Activated CD4-positive, CD25-positive, alpha-beta regulatory T cell treated with anti-CD3 and anti-CD28 coated beads, Interleukin-2, amount 50 U/mL, for 16 hours (primary cell): ENCODE data around the gene VEPH1.

Experiments used
- DNase-seq: peaks from one replicate; pipeline ENCODE4 v3.0.0-alpha.2; 2020; ENCODE audit warnings: low read depth, low spot score

The VEPH1 gene

DNA sequence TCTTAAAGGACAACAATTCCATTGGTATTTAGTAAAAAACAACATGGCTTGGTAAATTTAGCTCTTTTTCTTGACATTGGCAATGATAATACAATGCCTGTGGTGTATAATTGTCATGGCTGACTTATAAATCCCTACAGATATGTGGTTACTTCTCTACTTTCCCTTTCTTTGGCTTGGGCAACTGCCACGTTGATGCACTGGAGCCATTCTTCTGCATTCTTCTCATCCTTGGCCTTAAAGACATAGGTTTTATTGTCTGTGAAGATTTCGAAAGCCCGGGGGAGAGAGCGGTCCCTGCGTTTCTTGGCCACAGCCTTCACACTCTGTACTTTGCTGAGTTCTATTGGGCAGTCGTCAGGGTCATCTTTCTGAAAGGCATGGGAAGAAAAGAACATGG, 242.2 kb downstream of the VEPH1 start:
- DNase-seq: no peak

DNA sequence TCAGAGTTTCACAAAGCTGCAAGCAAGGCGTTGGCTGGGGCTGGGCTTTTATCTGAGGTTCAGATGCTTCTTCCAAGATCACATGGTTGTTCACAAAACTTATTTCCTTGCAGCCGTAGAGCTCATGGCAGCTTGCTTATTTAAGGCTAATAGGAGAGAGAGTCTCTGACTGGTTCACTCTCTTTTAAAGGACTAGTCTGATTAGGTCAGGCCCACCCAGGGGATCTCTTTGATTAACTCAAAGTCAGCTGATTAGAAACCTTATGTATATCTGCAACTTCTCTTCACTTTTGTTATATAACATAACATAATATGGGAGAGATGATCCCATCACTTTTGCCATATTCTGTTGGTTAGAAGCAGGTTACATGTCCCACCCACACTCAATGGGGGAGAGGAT, 243.4 kb downstream of the VEPH1 start:
- DNase-seq: no peak

DNA sequence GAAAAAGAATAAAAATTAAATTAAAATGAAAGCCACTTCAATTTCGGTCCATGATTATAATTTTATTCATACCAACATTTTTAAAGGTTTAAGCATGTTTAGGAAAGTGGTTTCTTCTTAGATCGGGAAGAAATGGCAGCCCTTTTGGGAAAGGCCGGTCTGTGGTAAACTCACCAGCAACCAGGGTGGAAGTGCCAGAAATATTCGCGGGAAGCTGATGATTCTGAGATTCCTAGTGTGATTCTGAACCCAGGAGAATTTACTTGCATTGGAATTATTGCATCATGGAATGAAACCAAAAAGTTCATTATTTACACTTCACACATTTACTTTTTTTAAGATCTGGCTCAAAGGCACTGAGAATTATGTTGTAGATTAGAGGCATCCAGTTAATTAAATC, 246.1 kb downstream of the VEPH1 start:
- DNase-seq: no peak

DNA sequence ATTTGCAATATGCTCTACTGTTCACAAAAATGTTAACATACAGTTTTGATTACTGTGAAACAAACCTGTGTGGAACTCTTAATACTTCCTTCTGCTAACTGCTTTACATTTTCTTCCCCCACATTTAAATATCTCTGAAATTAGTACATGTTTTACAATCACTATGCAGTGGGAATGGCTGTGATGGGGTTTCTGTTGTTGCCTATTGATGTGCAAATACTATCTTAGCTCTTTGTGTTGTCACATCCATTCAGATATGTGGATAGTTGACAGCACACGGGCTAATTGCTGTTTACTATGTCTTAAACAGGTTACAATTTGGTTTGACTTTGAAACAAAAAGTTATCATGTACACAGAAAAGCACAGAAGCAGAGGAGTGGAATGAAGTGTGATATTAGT, 247.4 kb downstream of the VEPH1 start:
- no peak for DNase-seq

DNA sequence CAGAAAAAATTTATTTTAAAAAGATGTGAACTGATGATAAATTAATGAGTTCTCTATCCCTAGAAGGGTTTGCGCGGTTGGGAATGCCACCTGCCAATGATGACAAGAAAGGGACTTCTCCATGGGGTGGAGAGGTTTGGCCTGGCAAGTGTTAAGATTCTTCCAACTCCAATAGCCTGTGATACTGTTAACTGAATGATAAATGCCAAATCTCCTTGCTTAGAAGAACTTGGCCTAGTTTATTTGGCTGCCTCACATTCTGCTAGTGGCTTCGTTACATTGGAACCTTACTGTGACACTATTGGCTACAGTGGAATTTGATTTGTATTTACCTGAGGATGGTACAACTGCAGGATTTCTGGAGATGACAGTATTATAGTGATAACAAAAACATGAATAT, 251.5 kb downstream of the VEPH1 start:
- DNase-seq: no peak

DNA sequence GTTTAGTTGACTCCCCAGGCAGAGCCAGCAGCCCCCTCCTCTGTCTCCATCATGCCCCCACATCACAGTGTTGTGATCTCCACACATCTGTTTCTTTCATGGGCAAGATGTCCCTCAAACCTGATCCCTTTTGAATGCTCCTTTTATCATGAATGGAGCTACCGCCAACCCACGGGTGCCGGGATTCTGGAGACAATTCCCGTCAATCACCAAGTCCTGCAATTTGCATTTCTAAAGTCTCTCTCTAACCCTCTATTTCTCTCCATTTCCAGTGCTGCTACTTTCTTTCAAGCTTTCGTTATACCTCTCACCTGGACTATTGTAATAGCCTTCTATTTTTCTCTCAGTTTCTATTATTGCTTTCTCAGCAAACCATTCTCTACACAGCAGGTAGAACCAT, 253.6 kb downstream of the VEPH1 start:
- DNase-seq: no peak

DNA sequence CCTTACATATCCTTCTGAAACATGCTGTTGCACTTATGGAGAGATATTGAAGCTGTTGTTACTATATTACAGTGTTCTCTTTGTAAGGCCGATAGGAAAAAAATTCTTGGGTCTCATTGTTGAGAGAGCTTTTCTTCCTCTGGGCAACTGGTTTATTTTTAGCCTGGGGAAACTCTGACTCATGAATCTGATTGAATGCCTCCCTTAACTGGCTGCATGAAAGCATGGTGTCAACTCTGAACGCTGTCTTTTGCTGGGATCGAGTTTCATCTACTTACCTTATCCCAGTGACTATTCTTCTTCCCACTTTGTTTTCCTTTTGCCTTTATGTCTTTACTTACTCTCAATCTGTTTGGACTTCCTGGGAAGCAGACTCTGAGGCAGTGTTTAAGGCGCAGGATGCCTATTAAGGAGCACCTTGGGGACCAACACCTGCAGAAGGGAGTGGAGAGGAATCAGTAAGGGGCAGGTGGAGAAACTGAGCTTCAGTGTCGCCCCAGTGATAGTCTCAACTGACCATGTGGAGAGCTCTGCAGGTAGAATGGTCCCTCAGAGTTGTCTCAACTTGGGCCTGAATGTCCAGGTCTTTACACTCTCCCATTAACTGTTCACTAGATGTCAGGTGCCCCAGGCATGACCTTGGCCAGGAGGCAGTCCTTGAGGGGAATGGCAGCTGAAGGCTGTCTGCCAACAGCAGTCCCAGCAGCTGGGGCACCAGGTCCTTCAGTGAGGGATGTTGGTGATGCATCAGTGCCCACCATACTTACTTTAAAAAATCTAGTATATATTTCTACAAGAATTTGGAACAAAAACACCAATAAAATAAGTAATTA, 254.4 kb downstream of the VEPH1 start:
- no peak for DNase-seq

DNA sequence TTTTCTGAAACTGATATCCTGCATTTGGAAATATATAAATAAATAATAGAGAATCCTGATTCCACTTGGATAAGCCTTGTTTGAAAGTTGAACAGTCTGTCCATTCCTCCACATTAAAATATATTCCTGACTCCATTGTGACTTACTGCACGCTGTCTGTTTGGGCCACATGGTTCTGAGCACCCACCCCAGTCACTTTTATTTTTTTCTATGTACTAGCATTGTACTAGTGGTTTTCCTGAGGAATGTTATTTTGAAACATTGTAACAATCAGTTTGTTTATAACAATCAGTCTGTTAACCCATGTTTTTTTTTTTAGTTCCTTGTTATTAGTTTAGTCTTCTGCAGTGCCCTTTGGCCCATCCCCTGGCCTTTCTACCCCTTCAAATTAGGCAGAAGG, 255.8 kb downstream of the VEPH1 start:
- no peak for DNase-seq

DNA sequence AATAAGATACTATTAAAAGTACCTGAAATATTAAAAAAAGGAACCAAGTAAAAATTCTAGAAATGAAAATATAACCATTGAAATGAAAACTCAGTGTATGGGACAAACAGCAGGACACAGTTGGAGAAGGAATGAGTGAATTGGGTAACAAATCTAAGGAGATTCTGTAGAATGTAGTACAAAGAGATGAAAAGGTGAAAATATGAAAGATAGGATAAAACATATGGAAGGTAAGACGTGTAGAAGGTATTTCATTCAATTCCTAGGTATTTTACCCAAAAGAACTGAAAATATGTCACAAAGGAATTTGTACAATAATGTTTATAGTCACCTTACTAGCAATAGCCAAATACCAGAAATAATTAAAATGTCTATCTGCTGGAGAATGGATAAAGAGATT, 260.4 kb downstream of the VEPH1 start:
- DNase-seq: no peak

DNA sequence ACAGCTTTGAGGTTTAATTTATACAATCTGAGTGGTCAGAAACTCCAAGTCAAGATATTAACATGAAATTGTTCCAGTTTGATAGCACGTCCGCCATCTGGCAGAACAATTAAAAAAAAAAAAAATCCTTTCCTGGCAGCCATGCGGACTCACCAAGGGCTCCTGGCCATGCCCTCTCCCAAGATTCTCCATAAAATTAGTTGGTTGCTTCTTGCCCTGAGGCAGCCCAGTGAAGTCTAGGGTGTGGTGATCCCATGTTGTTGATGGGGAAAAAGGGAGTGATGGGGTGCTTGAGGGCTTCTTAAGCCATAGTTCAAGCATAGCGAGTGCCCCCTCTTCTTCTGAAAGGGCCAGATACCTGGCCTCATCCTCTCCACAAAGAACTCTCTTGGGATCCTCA, 261.6 kb downstream of the VEPH1 start:
- DNase-seq: no peak

DNA sequence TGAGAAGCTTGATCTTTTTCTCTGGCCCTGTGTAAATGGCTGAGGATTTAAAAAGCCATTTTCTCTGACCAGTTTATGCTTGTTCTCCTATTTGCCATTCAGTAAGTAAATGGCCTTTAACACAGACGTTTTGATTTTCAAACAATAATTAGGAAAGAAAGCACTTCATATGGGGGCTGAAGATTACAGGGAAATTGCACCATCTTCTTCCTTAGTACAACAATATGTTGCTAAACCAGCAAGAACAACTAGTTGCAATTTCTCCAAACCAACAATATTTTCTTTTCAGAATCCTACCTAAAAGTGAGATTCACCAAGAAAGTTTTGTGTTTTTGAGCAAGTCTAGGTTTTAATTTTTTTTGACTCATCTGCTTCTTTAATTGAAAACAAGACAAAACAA, 262.8 kb downstream of the VEPH1 start:
- no peak for DNase-seq

DNA sequence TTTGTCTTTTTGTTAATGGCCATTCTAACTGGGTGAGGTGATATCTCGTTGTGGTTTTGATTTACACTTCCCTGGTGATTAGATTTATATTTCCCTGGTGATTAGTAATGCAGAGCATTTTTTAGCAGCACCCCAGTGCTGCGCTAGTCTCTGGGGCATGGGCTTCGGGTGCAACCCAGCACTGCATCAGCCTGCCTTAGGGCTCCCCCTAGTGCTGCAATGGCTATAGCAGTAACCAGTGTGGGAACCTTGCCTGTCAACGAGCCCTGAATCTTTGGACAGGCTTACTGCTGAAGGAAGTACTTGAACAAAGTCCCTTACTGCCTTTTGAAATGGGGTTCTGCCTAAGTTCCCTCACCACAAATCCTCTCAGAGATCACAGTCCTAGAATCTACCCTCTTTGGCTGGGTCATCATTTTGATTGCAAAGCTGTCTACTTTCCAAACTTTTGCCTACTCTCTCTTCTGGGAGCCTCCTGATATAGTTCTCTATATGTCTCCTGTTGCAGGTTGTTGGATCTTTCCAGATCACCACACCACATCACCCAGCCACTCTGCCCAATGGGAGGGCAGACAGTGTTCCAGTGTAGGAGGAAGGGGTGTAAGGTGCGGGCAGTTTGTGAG, 264.0 kb downstream of the VEPH1 start:
- DNase-seq: peak; percentile 52

DNA sequence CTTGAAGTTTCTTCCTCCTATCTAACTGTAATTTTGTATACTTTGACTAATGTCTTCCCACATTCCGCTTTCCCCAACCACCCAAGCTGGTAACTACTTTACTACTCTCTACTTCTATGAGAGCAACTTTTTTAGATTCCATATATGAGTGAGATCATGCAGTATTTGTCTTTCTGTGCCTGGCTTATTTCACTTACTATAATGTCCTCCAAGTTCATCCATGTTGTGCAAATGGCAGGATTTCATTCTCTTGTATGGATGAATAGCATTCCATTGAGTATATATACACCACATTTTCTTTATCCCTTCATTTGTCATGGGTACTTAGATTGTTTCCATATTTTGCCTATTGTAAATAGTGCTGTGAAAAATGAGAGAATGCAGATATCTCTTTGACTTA, 264.8 kb downstream of the VEPH1 start:
- DNase-seq: no peak

DNA sequence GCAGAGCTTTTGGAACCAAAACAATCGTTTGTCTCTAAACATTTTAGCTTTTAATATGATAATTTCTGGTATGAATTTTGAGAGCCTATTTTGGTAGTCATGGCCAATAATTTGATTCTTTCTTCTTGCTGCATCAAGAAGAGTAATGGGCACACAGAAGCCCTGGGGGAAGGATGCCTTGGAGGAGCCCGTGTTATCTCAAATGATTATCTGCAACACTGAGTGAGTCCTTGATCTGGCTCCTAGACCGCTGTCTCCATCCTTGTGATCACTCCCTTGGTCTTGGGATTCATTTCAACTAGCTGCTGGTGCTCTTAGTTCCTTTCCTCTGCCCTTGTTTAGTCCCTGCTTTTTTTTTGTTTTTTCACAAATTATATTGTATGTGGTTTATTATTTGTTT, 265.3 kb downstream of the VEPH1 start:
- DNase-seq: no peak

DNA sequence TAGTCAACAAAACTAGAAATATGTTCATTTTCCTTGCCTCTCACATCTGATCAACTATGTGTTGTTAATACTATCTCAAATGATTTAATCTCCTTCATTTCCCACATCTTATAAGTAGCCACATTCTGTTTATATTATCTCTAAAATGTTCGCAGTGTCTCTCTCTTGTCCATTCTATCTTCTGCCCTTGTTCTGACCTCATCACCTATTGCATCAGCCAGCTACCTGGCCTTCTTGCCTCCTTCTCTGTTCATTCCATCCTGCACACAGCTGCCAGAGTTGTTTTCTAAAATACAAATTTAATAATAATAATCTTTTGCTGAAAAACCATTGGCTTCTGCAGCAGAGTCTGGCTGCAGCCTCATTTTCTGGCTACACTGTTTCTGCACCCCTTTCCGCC, 267.9 kb downstream of the VEPH1 start:
- DNase-seq: no peak

DNA sequence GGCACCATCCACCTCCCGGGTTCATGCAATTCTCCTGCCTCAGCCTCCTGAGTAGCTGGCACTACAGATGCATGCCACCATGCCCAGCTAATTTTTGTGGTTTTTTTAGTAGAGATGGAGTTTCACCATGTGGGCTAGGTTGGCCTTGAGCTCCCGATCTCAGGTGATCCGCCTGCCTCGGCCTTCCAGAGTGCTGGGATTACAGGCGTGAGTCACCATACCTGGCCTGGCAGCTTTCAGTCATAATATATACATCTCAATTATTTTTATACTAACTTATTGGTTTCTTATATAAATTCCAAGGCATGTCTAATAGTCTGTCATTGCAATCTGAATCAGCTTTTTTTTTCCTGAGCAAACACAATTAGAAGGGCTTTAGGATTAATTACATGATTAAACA, 269.3 kb downstream of the VEPH1 start:
- DNase-seq: no peak

DNA sequence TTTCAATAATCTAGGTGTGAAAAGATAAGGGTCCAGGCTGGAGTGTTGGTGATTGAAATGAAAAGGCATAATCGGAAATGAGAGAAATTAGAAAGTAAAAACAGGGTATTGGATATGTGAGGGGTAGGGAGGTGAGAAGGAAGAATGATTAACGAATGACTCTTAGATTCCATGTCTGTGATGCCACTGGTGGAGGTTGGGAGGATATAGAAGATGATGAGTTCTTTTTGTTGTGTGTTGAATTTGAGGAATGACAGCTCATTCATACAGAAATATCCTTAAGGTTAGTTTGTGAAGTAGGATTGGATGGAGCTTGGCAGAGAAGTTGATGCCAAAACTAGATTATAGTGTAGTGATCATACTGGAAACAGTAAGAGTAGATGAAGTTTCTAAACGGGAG, 271.1 kb downstream of the VEPH1 start:
- DNase-seq: no peak

DNA sequence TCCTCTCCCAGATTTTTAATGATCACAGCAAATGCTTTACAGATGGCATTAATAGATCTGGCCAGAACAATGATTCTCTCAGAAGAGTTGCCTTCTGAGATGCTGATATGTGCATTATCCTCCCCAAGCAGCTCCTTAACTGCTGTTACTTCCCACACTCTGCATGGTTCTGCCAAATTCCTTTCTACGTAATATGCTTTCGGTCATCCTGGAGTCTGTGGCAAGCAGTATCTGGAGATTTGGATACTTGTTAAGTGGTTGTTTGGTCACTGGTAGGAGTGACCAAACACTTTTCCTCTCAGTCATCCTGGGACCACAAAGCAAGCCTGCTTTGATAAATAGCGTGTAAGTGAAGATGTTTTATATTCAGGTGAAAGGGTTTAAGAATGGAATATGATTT, 272.1 kb downstream of the VEPH1 start:
- no peak for DNase-seq

DNA sequence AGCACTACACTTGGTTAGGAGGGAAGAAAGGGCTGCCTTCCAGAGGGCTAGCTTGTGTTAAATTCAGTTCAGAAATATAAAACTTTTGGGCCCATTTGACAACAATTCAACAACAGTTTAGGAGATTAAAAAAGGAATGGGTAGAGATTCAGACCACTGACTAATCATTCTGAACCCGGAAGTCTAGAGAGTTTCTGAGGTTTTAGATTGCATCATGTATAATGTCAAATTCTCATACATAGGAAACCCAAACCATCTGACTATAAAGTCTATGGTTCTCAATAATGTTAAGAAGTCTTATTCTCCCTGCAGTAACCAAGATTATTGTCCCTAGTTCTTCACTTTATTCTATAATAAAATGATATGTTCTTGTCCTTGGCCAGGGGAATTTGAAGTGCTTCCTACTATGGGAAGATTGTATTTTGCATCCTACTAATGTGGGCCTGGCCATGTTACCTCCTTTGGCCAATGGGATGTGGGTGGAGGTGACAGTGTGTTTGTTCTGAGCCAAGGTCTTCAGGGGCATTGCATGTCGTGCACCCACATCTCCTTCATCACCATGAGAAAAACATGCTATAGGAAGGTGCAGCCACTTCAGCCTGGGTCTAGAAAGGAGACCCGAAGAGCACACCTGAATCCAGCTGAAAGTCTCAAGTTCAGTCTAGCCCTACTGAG, 276.9 kb downstream of the VEPH1 start:
- no peak for DNase-seq

DNA sequence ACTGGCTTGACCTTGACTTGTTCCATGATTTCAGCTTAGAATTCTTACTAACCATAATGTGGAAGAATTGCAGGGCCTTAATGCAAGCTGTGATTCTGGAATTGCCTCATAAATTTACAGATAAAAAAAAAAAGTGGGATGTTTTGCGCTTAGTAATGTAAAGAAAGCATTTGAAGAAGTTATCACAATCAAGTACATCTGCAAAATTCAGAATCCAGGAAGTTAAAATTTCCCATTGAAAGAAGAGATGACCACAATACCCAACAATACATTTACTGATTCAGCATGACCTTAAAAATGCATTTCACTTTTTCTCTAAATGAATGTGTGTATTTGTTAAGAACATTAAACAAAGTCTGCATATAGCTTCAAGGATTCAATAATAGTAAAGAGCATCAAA, 278.2 kb downstream of the VEPH1 start:
- DNase-seq: no peak

DNA sequence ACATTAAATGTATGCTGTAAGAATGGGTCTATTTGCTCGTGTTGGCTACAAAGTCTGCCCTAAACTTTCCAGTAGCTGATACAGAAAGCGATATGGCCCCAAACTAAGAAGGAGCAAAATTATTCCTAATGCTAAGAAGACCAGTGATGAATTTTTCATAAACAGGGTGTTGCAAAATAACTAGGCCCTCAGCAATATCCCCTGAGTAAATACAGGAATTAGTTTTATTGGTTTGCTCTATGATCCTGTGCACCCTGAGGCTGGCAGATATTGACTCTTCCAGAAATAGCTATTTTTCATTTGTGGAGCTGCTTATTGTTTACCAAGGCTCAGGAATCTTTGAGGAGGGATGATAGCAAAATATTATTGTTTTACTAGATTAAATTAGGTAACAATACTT, 282.3 kb downstream of the VEPH1 start:
- no peak for DNase-seq

DNA sequence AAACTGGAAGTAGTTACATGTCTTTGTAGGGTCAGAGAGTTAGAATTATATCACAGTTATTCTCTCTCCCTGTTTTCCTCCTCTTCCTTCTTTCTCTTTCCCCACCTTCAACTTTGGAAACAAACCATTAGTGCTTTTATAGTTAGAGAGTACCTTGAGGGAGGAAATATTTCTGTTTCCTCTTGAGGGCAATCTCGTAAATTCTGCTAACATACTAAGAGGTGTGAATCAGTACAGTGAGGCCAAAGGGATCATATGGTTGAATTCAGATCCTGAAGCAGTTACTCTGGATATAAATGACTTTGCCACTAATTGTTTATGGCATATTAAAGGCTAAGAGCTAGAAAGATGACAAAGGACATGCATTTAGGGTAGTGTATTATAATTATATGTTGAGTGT, 283.0 kb downstream of the VEPH1 start:
- DNase-seq: no peak

DNA sequence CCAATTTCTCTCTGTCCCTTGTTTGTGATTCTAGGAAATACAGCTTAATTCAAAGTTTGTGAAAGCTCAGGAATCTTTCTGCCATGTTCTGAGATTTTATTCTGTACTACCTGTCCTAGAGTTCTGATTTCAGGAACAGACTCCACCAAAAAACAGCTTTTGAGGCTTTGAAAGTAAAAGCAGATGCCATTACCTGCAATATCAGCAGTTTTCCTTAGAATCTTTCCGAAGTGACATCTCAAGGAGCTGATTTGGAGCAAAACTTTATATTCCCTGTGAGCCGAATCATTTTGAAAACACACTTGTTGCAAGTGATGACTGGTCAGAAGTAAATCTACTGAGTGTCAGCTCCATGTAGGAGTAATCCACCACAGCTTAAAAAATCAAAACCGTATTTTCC, 284.0 kb downstream of the VEPH1 start:
- DNase-seq: no peak
